ENCODE results near the gene HSD11B1.

Gene HSD11B1

DNA sequence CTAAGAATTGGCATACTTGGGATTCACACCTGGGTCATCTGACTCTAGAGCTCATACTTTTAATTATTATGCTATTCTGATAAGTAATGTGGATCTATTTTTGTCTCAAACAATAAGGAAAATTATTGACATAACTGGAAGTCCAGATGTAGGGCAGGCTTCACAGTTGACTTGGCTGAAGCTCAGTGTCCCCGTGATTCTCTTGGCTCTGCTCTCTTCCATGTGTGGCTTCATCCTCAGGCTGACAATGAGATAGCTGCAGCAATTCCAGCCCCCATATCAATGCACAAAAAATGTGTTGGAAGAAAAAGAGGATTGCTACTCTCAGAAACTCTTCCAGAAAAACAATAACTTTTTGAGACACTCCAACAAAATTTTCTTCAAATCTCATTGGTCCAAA, 23.8 kb downstream of the HSD11B1 start:
- DNase-seq, result no peak

DNA sequence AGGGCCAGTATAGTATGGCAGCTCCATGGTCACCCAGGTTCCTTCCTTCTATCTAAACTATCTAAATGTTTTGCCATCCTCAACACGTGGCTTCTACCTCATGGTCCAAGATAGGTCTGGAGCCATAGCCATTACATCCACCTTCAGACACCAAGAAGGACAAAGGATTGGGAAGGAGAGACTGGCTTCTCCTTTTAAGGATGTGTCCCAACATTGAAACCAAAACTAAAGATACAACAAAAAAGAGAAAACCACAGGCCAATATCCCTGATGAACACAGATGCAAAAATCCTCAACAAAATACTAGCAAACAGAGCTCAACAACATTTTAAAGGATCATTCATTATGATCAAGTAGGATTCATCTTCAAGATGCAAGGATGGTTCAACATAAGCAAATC, 24.8 kb downstream of the HSD11B1 start:
- DNase-seq, result no peak

DNA sequence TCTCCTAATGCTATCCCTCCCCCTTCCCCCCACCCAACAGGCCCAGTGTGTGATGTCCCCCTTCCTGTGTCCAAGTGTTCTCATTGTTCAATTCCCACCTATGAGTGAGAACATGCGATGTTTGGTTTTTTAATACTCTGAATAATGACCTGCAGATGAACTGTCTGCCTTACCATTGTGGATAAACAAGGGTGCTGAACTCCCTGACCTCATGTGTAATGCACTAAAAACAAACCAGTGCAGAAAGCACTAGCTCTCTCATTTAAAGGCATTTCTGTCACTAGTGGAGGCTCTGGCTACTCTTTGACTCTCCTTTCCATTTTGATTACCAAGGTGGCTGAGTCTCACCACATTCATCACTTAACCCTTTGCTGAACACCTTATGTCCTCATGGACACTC, 28.1 kb downstream of the HSD11B1 start:
- DNase-seq, result no peak

DNA sequence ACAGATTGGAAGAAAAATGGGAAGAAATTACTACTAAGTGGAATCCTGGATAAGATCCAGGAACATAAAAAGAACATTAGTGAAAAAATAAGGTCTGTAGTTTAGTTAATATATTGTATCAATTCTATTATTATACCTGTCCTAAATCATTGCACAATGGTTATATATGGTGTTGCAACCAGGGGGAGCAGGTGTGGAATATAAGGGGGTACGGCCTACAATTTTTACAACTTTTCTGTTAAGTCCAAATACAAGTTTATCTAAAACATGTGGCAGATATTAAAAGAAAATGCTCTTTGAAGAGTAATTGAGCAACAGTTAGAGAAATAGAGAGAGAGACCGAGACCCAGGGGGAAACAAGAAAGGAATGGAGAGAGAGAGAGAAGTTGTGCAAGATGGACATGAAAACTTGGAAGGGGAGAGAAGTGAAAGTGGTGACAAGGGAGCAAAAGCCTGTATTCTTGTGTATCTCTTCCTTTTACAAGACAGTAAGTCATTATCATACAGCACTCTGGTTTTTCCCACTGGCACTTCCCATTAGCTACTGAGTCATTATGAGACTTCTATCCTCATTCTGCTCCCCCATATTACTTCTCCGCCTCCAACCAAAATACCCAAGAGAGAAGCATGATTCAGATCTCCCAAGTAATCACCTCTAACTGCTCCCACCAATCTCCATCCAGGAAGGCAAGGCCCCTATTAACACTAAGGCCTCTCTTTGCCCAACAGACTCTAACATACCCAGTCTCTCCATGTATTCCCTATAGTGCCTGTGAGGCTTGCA, 29.0 kb downstream of the HSD11B1 start:
- no peak for DNase-seq

DNA sequence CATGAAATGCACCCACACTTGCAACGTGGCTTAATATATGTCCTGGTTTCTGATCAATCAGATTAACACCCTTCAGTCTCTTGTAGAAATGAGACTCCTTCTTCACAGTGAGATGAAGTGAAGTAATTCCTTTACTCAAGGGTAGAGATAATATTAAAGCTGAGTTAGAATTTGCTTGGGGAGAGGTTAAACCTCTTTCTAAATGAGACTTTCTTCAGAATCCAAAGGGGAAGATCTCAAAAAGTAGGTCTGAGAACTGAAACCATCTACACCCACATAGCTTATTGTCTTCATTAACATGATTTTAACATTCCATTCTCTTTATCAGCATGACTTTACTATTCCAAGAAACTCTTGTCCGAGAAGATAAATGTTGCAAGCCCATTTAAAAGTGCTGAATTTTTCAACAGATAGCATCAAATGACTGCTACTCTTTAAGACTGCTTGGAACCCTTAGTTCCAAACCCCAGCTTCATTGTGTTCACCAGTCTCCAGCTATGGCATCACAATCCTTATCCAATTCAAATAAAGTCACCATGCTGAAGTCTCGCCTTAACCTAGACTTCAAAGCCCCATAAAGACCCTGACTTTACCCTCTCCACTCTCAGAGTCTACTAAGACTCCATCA, 32.0 kb downstream of the HSD11B1 start:
- DNase-seq, result no peak

DNA sequence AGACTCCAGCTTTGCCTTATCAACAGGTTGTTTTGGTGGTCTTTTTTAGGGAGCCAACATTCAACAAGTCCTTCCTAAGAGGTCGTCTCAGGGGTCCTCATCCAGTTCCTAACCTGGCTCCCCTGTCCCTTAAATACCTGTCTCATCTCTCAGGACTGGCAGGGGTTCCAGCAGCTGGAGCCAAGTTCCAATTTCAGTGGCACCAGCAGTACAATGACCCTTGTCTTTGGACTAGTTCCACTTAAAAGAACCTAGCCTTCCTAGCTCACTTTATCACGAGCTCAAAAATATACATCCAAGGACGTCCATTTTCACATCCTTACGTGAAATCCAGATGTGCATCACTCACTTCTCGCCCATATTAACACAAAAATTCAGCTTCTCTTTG, 32.5 kb downstream of the HSD11B1 start:
- DNase-seq, result no peak

DNA sequence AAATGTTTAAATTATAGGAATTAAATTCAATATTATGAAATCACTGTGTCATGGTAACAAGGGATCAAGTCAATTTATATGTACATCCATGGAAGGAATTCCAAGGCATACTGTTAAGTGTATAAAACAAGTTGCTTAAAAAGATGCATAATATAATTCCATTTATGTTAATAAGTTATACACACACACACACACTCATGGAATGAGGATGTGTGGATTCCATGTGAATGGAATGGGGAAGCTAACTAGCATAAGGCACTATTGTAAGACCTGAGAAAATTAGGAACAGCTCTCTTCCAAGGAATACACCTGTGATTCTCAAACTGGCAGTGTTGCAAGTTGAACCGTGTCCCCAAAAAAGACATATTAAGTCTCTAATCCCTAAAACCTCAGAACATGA, 33.6 kb downstream of the HSD11B1 start:
- DNase-seq, result no peak

DNA sequence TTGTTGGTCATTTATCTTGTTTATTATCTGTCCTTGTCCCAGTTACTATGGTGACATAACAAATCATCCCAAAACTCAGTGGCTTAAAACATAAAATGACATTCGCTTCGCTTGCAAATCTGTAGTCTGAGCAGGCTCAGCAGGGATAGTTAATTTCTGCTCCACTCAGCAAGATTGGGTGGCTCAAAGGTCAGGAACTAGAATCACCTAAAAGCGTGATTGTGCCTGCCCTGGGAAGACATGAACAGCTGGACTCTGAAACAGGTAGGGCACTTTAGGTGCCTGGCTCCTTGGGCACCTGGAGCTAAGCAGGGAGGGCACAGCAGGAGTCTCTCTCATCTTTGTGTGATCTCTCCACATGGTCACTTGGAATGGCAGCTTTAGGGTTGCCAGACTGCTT, 36.5 kb downstream of the HSD11B1 start:
- DNase-seq, result no peak

DNA sequence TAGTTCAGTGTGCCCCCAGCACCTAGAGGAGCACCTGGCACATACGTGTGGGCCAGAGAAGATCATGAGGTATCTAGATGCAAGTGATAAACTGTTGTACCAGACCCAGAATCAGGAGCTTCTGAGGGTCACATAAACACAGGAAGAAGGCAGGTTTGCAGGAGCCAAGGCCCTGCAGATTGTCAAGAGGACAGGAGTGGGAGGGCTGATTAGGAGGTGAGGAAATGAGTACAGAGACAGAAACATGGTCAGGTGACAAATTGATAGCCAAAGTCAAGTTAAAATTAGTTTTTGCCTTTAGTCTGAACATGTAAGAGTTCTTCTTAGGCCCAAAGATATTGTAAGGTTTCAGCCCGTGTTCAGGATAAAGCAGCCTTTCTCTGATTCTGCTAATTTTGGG, 37.2 kb downstream of the HSD11B1 start:
- DNase-seq, result no peak

DNA sequence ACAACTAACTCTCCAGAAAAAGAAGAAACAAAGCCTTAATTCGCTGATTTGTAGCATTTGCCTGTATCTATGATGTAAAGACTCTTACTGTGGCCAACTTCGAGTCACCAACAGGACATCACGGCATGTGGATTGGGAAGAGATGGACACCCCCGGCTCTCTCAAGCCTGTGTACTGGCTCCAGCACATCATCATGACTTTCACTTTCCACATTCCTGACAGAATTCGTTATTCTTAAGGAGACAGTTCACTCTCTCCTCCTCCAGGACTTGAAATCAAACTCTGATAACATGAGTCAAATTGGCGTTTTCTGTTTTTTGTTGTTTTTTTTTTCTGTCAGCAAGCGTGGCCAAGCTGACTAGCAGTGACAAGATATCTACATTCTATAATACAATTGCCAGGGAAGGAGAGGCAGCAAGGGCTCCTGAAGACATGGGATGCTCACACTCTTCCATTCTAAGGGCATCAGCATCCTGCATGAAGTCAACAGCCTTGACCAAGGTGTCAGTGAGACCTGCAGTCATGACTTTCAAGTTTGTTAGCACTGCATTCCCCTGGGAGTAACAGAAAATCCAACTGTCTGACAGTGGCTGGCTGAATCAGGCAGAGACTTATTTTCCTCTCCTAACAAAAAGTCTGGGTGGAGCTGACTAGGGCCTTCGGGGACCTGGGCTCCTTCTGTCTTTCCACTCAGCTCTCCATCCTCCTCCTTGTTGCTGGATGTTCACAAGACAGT, 37.9 kb downstream of the HSD11B1 start:
- no peak for DNase-seq

DNA sequence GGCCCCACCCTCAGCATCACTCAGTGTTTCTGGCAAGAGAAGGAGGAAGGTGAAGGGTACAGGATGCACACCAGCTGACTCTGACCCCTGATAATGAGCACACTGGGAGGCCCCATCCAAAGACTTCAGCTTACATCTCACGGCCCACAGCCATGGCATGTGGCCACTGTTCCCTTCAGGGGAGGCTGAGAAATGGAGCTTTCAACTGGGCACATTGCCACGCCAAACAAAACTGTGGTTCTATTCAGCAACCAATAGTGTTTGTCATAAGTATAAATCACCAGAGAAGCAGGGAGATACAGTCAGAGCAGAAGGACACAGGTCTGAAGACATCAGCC, 38.5 kb downstream of the HSD11B1 start:
- DNase-seq, result no peak

DNA sequence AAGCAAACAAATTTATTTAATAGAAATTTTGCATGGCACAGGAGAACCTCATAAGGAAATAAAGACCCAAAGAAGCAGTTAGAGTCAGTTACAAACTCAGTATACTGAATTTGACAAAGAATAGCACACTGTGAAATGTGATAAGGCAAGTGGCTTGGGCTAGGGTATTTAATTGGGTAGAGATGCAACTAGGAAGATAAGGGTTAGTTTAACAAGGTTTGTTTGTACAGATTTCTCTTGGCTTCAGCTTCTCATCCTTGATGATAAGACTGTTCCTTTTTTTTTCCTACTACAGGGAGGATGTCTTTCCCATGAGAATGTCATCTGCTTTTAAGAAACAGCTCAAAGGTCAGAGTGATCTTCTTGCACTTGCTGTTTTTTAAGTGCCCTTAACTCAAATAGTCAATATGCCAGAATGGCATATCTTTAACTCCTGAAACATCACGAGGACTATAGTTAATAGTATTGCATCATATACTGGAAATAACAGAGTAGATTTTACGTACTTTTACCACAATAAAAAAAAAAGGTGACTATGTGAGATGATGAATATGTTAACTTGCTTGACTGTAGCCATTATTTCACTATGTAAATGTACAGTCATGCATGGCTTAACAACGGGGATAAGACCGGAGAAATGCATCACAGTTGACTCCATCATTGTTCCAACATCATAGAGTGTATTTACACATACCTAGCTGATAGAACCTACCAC, 42.0 kb downstream of the HSD11B1 start:
- no peak for DNase-seq

DNA sequence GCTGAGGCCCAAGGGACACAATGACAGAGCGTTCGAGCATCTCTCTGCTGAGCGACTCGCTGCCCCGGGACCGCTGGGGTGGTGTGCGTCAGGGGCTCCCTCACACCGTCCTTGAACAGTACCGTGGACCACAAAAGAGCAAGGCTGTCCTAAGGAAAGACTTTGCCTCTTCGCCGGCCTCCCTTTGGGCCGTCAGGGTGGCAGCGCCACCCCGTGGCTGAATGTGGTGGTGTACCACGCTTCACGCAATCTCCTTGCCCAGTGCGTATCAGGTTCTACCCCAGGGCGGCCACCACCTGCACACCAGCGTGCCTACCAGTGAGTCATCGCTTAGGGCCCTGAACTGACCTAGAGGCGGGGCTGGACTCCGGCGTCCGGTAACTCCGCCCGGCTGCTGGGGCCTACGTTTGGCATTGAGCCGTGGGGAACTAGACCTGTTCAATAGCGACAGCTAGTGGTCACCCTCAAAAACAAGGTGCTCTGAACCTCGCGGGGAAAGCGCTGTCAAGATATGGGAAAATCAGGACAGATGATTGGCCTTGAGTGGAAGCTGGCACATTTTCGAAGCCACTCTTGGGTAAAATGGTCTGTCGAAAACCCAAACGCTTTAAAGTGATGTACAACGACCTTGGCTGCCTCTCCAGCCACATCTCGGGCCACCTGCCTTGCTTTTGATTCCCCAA, 43.1 kb downstream of the HSD11B1 start:
- DNase-seq, result no peak

DNA sequence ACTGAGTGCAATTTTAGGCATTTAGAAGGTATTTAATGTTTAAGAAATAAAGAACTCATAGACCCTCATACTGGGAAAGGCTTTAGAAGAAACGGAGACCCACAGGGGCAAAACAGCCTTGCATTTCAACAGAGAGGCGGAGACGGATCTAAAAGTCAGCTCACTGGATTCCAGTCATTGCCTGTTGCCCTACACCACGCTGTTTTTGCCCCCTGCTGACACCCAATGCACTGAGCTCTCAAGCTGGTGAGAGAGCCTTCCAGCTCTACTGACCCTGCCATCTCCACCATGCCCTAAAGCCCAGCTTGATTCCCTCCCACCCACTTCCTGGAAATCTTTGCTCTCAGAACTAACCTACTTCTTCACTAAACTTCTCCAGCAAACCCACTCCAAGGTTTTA, 44.0 kb downstream of the HSD11B1 start:
- DNase-seq, result no peak

DNA sequence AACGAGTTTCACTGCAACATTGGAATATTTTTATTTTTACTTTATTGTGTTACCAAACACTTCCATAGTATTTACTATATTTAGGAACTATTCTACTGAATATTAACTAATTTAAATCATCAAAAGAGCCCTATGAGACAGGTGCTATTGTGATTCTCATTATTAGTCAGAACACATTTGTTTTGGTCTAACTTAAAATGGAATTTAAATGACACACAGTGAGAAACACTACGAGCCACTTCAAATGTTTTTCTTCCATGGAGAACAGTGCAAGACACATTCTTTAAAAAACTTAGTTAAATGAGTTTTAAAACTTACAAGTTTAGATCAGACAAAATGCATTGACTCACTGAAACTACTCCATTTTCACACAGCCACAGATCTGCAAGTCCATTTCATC, 44.6 kb downstream of the HSD11B1 start:
- DNase-seq, result no peak

DNA sequence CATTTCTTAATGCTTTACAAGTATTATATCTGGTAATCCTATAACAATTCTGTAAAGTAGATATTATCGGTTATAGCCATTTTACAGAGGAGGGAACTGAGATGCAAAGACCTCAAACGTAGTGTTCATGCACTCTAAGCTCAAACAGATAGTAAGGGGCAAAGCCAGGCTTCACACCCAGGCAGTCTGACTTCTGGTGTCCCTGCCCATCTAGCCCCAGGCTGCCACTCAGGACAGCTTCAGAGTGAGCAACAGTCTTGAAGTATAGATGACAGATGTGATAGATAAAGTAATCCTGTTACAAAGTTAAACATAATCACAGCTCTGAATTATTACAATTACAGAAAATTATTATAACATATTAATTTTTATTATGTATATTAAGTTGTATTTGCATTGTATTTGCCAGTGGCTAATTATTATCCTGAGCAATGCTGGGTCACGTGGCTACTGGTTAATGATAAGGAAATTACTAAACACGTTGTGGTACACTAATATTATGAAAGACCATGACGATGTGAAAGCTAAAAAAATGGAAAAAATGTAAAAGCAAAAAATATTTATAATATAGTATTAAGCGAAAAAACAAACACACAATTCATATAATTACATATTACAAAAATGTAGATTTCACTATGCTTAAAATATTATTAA, 45.2 kb downstream of the HSD11B1 start:
- peak; percentile 61 for DNase-seq

DNA sequence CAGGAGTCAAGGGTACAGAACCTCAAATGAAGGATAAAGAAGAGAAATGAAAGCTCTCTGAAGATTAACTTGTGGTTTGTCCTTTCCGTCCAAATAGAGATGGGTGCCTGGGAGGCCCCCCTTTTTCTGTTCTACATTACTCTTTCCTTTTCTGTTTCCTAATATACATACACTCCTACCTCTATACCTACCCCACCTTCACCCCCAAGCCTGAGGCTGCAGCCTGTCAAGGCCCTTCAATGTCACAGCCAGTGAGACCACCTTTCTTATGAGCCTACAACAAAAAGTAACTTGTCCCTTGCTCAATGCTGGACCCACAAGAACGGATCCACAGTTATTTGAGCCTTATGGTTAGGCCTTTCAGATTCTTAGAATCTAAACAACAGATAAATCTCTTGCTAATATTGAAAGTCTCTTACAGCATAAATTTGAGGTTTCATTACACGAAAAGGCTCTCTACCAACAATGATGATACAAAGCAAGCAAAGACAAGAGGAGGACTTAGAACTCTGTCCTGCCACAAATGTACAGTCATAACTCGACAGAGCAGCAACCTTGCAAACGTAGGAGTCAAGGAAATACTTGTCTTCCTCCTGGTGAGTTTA, 47.1 kb downstream of the HSD11B1 start:
- no peak for DNase-seq

DNA sequence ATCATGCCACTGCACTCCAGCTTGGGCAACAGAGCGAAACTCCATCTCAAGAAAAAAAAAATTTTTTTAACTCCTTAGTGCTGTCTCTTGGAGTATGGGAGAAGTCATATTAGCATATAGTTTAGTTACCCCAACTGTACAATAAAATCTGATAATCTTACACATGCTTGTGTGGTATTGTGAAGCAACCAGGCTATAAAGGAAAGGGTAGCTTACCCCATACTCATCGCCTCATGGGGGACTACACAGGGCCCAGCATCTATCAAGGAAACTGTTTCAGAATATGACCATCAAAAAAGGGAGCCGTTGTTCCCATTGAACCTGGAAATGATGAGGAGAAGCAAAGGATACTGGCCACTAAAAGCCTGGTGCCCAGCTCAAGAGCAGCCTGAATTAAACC, 48.2 kb downstream of the HSD11B1 start:
- no peak for DNase-seq

DNA sequence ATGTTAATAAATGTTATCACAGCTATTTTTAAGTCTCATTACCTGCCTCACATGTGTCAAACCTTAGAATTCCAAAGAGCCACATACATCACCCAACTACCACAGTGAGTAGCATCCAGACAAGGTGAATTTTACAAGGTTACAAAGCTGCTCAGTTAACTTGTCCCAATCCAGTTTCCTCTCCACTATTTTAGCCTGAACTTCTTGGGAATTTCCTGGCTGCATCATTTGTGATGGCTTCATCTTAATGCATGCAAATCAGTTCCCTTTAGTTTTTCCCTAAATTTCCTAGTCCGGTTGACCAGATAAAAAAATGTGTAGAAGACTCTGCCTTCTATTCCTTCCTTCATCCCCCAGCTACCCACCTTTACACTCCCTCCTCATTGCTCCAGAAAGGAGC, 50.6 kb downstream of the HSD11B1 start:
- no peak for DNase-seq

DNA sequence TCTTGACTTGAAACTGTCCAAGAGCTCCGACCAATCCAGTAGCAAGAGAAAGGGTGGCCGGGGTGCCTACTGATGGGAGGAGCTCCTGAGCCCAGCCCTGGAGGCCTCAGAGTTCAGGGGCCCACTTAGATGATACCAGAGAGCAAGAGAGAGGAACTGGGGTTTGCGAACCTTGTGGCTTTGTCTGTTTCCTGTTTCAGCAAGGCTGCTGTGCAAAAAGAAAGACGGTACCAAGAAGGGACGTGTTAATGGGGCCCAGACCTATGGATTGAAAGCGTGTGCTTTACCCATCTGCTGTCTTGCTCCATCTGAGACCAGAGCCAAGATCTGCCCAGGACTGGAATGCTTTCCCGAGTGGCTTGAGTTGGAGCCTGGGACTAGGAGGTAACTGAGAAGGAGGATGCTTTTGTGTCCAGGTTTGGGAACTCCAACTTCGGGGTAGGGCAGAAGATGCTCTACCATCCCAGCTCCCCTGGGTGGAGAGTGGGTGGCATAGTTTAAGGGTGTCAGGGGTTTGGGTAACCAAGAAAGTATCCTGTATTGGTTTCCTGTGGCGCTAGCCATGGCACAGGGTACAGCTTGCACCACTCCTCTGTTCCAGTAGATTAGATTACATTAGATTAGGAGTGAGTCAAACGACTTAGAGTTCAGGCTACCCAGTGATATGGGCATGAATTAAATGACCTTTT, 51.4 kb downstream of the HSD11B1 start, which contains the start of gene TRAF3IP3:
Gene TRAF3IP3 (plus strand): TSS at position 128 of the 689 bp plus-strand sequence. CDS start 3,987 bp downstream, outside the sequence.
- DNase-seq, result no peak

Measured in NCI-H524 treated with DMSO at 0.1 percent for 48 hours (cell line).